ENCODE measurements around the gene ATP13A4.

The ATP13A4 gene

DNA sequence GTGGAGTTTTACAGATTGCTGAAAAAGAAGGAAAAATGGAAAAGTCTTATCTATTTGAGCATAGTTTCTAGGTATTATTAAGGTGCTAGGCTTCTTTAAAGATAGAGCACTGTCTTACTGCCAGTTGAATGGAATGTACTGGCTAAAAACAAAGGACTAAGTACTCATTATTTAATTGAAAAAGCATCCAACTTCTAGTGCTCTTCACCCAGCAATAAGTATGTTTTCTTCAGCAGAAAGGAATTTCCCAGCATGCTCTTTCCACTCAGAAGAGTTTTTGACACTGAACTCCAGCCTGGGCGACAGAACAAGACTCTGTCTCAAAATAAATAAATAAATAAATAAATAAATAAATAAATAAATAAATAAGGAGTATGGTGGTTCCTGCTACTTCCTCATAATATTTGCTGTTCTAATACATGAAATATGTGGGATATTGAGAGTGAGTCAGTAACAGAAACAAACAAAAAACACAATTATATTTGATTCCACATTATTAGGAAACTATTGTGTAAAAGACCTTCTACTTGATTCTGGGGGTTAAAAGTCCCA, 70.6 kb downstream of the ATP13A4 start:
- no peak for TF ChIP-seq CTCF (IDR thresholded peaks at IDR 0.05; ENCODE audit: low read depth, low read length)
- no peak for DNase-seq (ENCODE audit: extremely low read depth, low read depth)

DNA sequence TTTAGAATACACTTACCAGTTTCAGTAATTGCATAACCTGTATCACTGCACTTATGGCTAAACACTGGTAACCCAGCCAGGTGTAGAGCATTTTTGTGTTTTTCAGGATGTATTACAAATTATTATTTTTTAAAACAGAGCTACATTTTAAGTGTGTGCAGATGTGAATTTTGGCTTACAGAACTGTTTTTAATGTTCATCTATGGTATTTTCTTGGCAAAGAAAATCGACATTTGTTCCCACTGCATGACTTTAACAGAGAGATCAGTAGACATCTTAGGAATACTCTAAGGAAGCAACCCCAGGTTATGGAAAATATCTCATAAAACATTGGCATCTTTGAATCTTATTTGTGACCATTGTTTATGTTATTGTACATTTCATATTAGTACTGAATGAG, 73.3 kb downstream of the ATP13A4 start:
- DNase-seq (ENCODE audit: extremely low read depth, low read depth): no peak
- TF ChIP-seq CTCF (IDR thresholded peaks at IDR 0.05; ENCODE audit: low read depth, low read length): no peak

- no peak for DNase-seq (ENCODE audit: extremely low read depth, low read depth)
- TF ChIP-seq CTCF (IDR thresholded peaks at IDR 0.05; ENCODE audit: low read depth, low read length): no peak
Measured at GRCh38 chr3:193474446-193474845, 80.2 kb downstream of the ATP13A4 start.

GRCh38 chr3:193470710-193471109, 84.0 kb downstream of the ATP13A4 start:
- no peak for DNase-seq (ENCODE audit: extremely low read depth, low read depth)
- no peak for TF ChIP-seq CTCF (IDR thresholded peaks at IDR 0.05; ENCODE audit: low read depth, low read length)

DNA sequence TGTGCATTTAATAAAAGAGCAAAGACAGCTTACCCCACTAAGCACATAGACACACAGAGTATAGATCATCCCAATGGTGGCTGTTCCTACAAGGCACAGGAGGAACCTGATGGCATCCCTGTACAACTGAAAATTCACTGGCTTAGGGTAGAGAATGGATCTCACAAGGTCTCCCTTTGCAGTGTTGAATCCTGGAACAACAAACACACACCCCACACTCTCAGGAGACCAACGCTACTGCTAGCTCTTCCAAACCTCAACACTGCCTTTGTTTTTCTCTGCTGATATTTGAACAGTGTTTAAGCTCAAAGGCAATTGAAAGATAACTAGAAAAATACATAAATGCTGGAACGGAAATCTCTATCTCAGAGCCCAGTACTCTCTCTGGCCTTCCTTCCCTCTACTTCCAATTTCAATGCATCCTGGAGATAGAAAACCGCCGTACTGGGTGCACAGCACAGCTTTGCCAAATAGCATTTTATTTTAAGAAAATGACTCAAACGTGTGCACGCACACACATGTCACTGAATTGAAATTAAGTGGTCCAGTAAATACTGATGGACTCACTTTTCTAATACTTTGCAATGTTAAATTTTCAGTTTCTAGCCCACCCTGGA, 88.6 kb downstream of the ATP13A4 start:
- no peak for DNase-seq (ENCODE audit: extremely low read depth, low read depth)
- no peak for TF ChIP-seq CTCF (IDR thresholded peaks at IDR 0.05; ENCODE audit: low read depth, low read length)

DNA sequence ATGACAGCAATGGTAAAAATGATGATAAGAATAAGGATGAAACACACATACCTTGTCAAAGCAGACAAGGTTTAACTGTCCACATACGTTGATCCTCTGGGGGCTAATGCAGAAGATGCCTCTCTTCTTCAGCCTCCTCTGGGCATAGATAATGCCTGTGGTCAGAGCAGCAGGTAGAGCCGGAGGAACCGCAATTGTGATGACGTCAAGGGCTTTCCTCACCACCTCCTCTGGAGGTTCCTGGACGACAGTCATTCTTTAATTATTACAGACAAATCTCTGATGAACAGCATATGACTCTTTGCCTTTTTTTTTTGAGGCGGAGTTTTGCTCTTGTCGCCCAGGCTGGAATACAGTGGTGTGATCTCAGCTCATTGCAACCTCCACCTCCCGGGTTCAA, 89.8 kb downstream of the ATP13A4 start:
- DNase-seq (ENCODE audit: extremely low read depth, low read depth): no peak
- no peak for TF ChIP-seq CTCF (IDR thresholded peaks at IDR 0.05; ENCODE audit: low read depth, low read length)

DNA sequence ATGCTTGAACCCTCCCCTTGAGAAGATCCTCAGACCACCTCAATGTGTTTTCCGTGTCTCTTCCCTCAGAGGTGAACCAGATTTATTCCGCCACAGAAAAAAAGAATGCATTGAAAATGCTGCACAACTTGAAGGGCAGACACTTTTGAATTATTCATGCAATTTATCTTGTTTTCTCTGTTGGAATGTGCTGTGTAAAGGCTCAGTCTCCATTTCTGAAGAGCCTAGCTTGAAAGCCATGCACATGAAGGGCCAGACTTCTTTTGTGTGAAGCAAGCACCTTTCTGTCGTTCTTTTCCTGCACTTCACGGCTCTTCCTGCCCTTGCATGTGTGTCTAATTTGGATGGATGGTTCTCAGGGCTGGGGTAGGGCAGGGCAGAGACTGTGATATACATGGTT, 97.2 kb downstream of the ATP13A4 start:
- no peak for DNase-seq (ENCODE audit: extremely low read depth, low read depth)
- no peak for TF ChIP-seq CTCF (IDR thresholded peaks at IDR 0.05; ENCODE audit: low read depth, low read length)

All from AG09319 (cell line).